GM21576 (cell line): ENCODE measurements around the gene LRBA.
"Not testable (repeated sequence)": the region's sequence is repeated elsewhere in the genome, so short reads cannot be mapped to it uniquely, and the experiment has no call there.

Source experiments
- ATAC-seq: cut with Tn5 transposase; IDR thresholded peaks from one replicate; pipeline ENCODE4 v1.9.1; 2021; ENCODE audit warnings: mild to moderate bottlenecking, moderate library complexity; ENCODE audit not compliant: unreplicated experiment

LRBA gene

DNA sequence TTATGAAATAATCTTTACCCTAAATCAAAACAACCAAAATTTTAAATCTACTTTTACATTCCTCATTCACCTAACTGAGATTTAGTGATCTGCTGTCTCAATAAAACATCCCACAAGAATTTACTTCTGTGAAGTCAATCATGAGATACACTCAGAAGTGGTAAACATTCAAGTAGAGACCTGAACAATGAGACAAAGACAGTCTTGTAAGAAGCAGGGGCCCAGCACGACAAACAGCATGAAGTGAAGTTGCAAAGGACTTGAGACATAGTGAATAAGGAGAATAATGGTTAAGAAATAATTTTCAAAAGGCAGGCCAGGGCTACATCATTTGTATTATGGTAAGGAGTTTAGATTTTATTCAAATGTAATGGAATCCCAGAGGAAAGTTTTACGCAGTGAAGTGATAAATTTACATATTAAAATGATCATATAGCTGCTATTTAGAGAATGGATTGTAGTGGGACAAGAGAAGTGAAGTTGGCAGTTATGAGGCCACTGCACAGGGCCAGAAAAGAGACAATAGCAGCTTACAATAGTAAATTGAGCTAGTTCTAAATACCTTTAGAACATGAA is 331.2 kb downstream of the LRBA start:
- ATAC-seq, result no peak

DNA sequence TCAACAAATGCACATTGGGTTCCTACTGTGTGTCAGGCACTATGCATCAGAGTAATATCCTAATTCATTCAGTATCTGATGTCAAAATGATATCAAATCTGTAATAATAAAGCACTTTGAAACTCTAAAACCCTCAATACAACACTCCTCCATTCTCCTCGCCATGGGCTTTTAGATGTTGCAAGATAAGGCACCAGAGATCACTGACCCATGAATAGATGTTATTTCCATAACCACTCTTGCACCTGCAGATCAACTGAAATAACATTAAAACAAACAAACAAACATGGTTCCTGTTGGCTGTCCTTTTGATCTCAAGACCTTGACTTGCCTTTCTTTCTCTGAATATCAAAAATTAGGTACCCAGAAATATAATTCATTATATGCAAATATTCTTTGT is 333.0 kb downstream of the LRBA start:
- ATAC-seq, result no peak

DNA sequence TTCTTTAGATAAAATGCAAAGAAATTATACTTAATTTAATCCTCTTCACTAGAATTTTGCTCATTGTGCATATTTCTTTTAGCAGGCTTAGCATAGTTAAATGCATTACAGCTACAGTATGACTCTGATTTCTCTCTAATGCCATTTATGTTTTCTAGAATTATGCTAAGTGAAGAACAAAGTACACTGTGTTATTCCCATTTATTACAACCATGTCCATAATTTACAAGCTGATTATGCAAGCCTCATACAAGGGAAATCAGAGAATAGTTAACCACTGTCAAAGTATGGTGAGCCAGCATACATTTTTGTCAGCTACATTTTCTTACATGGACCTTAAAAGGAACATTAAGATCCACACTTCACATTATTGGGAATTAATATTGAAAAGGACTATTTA is 334.0 kb downstream of the LRBA start:
- ATAC-seq, result no peak

DNA sequence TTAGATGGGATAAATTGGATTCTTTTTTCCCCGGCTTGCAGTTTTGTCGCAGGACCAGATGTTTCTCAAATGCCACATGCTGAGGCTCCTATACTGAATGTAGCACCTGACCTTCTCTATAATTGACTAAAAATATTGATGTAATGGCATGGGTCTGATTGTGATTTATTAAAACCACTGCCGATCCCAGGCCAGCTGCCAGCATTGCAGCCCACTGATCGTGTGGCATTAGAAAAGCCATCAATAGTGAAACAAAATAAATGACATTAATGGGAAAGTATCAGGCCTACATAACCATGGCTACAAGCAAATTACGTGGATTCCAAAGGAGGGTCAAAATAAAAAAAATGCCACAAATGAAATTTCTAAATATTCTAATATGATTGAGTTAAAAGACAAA is 334.4 kb downstream of the LRBA start:
- no peak for ATAC-seq

DNA sequence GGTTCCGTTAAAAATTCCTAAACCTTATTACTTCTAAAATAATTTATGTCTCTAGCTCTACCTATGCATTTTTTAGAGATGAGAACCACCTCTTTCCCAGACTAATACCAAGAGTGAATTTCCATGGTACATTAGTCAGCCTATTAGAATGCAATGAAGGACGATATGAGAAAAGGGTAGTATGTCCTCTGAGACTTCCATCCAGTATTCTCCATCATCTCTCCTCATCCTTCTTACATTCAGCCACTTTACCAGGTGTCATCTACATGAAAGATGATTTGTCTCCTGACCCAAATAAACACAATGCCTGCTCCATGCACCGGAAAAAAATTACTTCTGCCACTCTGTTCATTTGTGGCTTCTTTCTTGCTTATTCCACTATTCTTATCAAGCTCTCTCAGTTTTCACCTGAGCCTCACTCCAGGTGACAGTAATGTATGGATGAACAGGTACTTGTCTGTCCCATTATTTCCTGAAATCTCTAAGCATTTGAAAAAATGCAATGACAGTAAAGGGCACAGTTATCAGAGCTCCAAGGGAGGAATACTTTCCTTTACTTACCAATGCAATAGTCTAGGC is 335.2 kb downstream of the LRBA start:
- ATAC-seq, result no peak

DNA sequence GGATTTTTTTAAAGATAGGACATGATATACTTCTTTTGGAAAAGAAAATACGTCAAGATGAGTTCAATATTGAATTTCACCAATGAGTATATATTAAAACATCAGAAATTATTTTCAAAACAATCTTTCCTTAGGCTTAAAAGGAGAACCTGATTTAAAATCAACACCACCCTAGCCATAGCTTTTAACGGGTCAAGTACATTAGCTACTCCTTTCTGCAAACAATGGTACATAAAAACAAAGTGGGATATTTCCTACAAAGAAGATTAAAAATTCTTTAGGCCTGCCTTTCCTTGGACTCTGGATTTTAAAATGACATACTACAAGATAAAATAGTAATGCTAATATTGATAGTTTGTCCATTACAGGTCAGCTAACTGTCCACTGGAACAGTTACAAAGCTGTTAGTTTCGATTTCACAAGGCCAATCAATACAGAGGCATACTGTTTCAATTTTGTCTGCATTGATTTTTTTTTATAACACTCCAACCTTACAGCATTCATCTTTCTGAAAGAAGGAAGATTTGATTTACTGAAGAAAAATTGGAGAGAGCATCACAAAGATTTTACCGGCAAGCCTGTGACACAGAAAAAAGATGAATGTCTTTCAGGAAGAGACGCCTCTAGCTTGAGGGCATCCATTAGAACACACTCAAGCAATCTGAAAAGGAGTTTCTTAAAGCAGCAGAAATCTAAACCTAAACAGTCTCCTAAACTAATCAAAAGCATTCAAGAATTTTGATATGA is 335.9 kb downstream of the LRBA start:
- no peak for ATAC-seq

DNA sequence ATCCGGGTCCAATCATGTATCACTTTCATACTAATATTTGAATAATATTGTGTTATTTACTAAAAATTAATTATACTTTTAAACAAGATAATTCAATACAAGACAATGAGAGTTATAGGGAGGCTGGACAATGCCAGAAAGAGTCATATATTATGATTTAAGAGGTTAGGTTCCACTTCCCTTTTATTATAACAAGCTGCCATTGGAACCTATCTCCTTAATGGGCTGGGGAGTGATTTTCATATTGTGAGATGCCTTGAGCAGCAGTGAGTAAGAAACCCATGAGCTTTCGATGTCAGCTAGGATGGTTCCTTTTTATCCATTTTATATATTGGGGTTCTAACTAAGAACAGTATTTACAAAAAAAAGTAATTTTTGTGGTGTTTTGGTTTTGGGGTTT is 341.3 kb downstream of the LRBA start:
- no peak for ATAC-seq

DNA sequence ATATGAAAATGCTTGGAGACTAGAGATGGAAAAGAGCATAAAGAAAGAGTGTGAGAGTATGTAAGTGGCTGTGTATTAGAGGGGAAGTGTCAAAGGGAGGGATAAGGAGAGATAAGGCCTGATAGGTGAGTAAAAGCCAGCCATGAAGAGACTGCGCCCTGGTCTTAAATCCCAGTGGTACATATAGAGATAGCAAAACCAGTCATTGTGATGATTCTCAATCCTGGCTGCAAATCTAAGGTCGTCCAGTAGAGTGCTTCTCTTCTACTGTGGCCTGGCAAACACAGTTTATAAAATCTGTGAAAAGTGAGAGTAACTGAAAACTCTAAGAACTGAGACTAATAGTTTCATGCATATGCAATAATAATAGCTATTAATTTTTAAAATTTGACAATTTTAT is 346.3 kb downstream of the LRBA start:
- no peak for ATAC-seq

DNA sequence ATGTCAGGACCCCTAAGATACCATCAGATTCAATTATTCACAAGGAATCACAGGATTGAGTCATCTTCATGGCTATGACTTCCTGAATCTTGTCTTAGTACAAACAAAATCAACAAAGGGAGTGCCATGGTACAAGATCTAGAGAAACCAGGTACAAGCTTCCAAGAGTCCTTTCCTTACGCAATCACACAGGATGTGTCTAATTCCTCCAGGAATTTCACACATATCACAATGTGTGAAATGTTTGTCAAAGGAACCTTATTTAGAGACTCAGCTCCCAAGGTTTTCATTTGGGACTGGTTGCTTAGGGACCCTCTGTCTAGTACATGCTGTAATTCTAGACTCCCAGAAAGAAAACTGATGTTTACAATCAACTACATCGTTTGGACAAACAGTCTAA is 350.1 kb downstream of the LRBA start:
- no peak for ATAC-seq

DNA sequence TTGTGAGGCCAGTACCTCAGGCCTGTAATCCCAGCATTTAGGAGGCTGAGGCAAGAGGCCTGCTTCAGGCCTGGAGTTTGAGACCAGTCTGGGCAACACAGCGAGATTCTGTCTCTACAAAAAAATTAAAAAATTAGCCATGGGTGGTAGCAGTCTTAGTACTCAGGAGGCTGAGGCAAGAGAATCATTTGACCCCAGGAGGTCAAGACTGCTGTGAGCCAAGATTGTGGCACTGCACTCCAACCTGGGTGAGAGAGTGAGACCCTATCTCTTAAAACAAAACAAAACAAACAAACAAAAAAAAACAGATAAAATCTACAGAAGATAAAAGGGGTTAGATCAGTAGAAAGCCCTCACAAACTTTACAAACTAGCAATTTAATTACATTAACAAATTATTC is 352.4 kb downstream of the LRBA start:
- ATAC-seq, result no peak

DNA sequence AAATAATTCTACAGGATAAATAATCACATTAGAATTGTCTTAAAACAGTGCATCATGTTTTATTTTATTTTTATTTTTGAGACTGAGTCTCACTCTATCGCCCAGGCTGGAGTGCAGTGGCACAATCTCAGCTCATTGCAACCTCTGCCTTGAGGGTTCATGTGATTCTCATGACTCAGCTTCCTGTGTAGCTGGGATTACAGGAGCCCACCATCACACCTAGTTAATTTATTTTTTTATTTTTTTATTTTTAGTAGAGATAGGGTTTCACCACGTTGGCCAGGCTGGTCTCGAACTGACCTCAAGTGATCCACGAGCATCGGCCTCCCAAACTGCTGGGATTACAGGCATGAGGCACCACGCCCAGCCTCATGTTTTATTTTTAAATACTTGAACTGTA is 353.5 kb downstream of the LRBA start:
- not testable (repeated sequence) for ATAC-seq

DNA sequence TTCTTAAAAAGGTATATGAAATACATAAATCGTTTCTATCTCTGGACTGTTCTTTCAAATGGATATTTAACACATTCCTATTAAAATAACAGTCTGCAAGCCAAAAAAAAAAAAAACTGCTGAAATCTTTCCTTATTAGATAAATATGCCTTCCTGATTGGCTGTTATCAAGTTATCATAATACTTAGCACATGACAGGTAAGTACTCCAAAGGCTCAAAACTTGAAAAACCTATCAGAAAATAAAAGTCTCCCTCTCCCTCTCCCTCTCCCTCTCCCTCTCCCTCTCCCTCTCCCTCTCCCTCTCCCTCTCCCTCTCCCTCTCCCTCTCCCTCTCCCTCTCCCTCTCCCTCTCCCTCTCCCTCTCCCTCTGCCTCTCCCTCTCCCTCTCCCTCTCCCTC is 356.8 kb downstream of the LRBA start:
- not testable (repeated sequence) for ATAC-seq

DNA sequence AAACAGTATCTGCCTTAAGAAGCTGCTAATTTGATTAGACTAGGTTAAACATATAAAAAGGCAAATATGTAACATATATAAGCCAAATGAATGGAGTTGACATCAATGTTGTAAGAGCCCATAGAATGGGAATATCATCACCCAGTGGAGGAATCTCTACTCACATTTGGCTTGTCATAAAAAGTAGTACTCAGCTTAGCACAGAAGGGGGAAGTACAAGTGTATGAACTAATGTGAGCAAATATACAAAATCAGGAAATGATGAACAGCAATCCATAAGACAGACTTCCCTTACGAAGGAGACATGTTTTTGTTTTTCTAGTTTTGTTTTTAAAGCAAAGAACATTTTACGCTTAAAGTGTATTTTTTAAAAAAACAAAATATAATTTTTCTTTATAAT is 358.2 kb downstream of the LRBA start:
- no peak for ATAC-seq

DNA sequence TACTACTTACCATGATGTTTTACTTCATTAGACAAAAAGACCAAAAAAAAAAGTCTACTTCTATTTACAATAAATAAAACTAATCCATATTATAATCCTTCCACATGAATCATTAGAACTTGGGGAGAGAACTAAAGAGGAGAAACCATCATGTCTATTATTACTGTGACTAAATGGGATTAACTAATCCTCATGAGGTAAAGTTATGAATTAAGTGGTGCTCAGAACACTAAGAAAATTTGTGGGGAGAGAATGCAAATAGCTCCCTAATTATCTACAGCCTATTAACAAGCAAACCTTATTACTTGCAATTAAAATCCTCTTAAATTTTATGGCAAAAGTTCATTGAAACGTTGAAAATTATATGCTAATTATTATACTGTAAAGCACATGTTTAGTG is 364.3 kb downstream of the LRBA start:
- no peak for ATAC-seq

DNA sequence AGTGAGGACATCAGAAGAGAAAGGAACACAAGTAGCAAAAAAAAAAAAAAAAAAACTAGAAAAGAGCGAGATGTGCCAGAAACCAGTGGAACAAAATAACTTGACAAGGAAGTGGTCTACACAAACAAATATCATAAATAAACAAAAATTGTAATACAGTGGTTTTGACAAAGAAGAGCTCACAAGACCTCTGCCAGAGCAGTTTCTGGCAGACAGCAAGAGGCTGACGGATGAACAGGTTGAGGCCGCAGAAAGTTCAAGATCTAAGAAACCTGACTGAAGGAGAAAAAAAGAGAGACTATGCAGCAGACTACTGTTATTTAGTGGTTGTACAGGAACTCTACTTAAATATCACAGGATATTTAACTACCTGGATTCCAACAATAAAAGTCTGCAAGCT is 367.0 kb downstream of the LRBA start:
- ATAC-seq, result no peak

DNA sequence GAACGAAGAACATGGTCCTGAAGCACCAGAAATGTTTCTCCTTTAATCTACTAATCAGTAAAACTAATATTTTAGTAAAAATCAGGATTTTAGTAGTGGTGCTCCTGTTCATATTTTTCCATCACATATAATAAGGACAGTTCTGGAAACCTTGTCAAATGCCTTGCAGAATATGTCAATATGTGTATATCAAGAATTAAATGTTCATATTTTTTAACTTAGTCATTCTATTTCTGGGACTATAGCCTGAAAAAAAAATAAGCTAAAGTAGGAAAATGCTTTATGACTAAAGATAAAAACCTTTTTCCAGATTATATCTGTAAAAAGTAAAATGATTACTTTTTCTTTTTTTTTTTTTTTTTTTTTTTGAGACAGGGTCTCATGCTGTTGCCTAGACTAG is 368.1 kb downstream of the LRBA start:
- ATAC-seq, result no peak

DNA sequence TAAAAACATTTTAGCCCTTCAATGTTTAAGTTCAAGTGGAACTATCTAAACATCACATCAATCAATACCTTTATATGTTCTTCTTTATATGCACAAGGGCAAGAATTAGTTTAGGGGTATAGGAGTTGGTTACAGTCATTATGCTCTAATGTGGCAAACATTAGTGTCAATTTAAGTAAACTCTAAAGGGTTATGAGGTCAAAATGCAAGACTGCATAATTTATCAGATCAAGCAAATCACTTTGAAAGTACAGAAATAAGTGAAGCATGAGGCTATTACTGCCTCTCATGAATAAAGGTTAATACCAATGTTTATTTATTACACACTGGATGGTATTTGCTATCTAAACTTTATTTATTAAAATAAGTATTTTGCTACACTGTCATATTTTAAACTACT is 373.5 kb downstream of the LRBA start:
- no peak for ATAC-seq

DNA sequence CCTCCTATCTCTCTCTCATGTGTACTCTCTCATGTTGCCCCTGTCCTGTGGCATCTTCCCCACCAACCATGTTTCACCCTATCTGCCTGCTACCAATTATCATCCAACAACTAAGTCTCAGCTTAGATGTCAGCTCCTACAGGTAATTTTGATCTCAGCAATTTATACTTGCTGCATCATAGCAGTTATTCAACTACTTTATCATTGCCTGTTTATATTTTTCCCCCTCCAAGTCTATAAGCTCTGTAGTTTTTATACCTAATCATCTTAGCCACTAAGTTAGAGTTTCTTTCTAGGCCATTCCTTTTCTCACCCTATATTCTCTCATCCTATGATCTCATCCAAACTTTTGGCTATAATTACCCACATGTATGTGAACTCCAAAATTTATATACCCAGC is 382.4 kb downstream of the LRBA start:
- ATAC-seq, result no peak

DNA sequence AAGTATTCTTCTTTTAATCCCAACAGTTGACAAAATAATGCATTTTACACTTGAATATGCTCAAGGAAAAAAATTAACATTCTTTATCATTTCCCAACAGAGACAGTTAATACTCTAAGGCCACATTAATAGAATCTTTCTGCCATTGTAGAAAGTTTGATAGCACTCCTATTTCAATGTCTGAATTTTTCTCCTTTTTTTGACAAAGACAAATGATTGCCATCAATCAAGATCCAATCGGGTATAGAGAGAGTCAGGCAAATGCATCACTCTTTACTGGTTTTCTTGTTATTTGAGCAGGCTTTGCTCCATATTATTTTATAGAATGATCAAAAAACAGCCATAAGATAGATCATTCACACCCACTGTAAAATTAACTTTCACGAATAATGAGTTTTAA is 387.0 kb downstream of the LRBA start:
- no peak for ATAC-seq

DNA sequence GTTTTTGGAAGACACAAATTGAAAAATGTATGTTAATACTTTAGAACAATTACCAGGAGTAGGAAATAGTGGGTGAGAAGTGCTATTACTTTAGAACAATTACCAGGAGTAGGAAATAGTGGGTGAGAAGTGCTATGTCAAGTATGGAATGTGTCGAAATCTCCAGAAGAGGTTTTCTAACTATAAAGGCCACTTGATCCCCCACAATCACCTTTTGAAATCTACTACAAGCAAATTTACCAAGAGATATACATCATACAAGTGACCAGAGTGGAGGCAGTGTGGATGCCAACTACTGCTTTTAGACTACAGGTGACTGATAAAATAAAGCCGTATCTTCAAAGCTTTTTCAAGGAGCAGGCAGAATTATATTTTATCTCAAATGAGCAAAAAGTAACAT is 390.1 kb downstream of the LRBA start:
- ATAC-seq, result no peak

DNA sequence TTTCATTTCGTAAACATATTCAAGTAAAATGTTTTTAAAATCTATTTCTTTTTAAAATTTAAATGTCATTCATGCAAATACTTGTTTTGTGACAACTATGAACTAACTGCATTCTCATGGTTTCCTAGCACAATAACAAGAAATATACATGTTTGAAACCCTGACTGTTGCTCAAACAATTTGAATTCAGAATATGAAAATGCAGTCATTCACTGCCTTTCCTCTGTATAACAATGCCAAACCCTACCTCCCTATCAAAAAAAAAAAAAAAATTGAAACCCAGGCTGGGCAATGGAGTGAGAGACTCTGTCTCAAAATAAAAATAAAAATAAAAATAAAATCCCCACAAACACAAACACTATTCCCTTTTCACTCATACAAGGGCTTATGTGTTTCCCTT is 391.0 kb downstream of the LRBA start:
- ATAC-seq, result no peak

DNA sequence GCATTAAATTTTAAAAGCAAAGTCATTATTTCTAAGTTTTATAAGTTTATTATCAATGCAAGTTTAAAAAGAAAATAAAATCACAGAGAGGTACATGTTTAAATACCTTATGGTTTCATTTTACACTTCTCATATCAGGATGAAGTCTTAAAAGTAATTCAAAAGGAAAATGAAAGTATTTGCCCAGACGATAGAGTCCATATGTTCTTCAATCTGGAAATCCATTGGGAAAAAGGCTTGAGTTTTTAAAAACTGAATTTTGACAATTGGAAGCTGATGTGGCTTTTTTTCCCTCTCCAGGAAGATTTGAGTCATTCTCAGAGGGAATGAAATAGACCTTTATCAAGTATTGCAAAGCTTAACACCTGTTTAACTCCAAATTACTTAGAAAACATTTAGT is 396.0 kb downstream of the LRBA start:
- no peak for ATAC-seq

DNA sequence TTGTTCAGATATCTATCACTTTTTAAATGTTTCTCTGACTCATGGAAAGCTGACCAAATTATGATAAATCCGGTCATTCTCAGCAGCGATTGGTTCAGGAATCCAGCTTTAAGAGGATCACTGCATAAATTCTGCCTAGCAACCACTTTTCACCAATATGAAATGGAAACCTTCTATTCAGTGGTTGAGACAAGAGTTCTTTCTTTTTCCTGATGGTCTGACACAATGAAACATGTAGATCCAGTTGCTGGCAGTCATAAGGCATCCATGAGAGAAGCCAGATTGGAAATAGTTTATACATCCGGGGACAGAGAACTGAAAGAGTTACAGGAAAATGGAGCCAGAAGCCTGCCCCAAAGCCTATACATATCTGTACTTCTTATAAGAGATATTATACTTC is 406.0 kb downstream of the LRBA start:
- no peak for ATAC-seq
